Fibroblast of lung (primary cell): ENCODE data around the gene ERI3. TPM values are rescaled to one million over a fixed set of nuclear protein-coding genes. Genes with fewer than 3 reads are reported as not detected.

Experiments used
- DNase-seq, 2 donors: peaks; one replicate each; pipeline versions ENCODE4 v3.0.0 to v3.0.0-alpha.2; 2010; ENCODE audit warnings: low read depth in 2 of 2
- H2AFZ ChIP-seq: 2 replicates; pipeline ENCODE4 v1.5.1; 2012; ENCODE audit warnings: low read length, control low read depth, inconsistent platforms
- H3K27ac ChIP-seq: 2 replicates; pipeline ENCODE4 v1.5.1; 2011; ENCODE audit warnings: low read length, control low read depth; ENCODE audit not compliant: insufficient read depth
- H3K27me3 ChIP-seq: 2 replicates; pipeline ENCODE4 v1.5.1; 2011; ENCODE audit warnings: mild to moderate bottlenecking, low read length; ENCODE audit not compliant: control insufficient read depth, insufficient read depth
- H3K36me3 ChIP-seq: 2 replicates; pipeline ENCODE4 v1.5.1; 2011; ENCODE audit warnings: low read length; ENCODE audit not compliant: control insufficient read depth, insufficient read depth
- H3K4me1 ChIP-seq: 2 replicates; pipeline ENCODE4 v1.5.1; 2011; ENCODE audit warnings: low read length; ENCODE audit not compliant: control insufficient read depth, insufficient read depth; ENCODE audit errors: extremely low read depth
- H3K4me2 ChIP-seq: 2 replicates; pipeline ENCODE4 v1.5.1; 2011; ENCODE audit warnings: low read length, control low read depth; ENCODE audit not compliant: insufficient read depth; ENCODE audit errors: extremely low read depth
- H3K4me3 ChIP-seq, 4 experiments: fragments of 200-600 bp in 1 of 4; sonication (generic) in 1 of 4; replicated peaks in 1 of 4; 2 replicates each; pipeline ENCODE4 v1.5.1; 2011 to 2016; ENCODE audit warnings: low read length in 4 of 4, low read depth in 3 of 4, mild to moderate bottlenecking in 3 of 4, control low read depth in 2 of 4, inconsistent platforms in 1 of 4, mixed read lengths in 1 of 4; ENCODE audit not compliant: insufficient read depth in 1 of 4; ENCODE audit errors: control extremely low read depth in 1 of 4
- H3K79me2 ChIP-seq: 2 replicates; pipeline ENCODE4 v1.5.1; 2012; ENCODE audit warnings: mild to moderate bottlenecking, low read length, inconsistent platforms; ENCODE audit not compliant: control insufficient read depth, insufficient read depth
- H3K9ac ChIP-seq: 2 replicates; pipeline ENCODE4 v1.5.1; 2011; ENCODE audit warnings: mild to moderate bottlenecking, low read length, control low read depth; ENCODE audit not compliant: insufficient read depth
- H3K9me3 ChIP-seq: 2 replicates; pipeline ENCODE4 v1.5.1; 2012; ENCODE audit warnings: low read depth, low read length; ENCODE audit not compliant: control insufficient read depth, insufficient read depth
- H4K20me1 ChIP-seq: 2 replicates; pipeline ENCODE4 v1.5.1; 2011; ENCODE audit warnings: low read length; ENCODE audit not compliant: control insufficient read depth, insufficient read depth; ENCODE audit errors: extremely low read depth
- EZH2 ChIP-seq: IDR thresholded peaks from 2 replicates; pipeline ENCODE4 v1.5.1; 2012; ENCODE audit warnings: low read length, control low read depth, mild to moderate bottlenecking; ENCODE audit errors: missing control alignments
- polyA plus RNA-seq, 2 donors: library from polyadenylated mRNA; depleted of rRNA in 1 of 2; stranded (reverse) in 1 of 2; unstranded in 1 of 2; fragments of >200 nt; gene quantifications; 2 replicates each; pipeline ENCODE4 v1.2.1, GENCODE V29; 2011 to 2012; ENCODE audit warnings: missing spikeins in 1 of 2
- total RNA-seq: library from RNA; depleted of rRNA; stranded (reverse); fragments of >200 nt; gene quantifications from 2 replicates; pipeline ENCODE4 v1.2.1, GENCODE V29; 2014
- TF ChIP-seq, protein P1 (sequence below), 2 donors: IDR thresholded peaks in 1 of 2; conservative IDR thresholded peaks in 1 of 2; 1 replicate in 1 of 2; 2 replicates in 1 of 2; pipeline ENCODE4 v1.5.1; 2011 to 2012; ENCODE audit warnings: low read length in 2 of 2, control low read depth in 1 of 2, inconsistent platforms in 1 of 2, low read depth in 1 of 2, mild to moderate bottlenecking in 1 of 2

Gene ERI3
- total and polyA plus RNA-seq, 2 donors (not counting 1 experiment from before 2014, with no cell fraction given): 43.4 to 44.9 TPM

DNA sequence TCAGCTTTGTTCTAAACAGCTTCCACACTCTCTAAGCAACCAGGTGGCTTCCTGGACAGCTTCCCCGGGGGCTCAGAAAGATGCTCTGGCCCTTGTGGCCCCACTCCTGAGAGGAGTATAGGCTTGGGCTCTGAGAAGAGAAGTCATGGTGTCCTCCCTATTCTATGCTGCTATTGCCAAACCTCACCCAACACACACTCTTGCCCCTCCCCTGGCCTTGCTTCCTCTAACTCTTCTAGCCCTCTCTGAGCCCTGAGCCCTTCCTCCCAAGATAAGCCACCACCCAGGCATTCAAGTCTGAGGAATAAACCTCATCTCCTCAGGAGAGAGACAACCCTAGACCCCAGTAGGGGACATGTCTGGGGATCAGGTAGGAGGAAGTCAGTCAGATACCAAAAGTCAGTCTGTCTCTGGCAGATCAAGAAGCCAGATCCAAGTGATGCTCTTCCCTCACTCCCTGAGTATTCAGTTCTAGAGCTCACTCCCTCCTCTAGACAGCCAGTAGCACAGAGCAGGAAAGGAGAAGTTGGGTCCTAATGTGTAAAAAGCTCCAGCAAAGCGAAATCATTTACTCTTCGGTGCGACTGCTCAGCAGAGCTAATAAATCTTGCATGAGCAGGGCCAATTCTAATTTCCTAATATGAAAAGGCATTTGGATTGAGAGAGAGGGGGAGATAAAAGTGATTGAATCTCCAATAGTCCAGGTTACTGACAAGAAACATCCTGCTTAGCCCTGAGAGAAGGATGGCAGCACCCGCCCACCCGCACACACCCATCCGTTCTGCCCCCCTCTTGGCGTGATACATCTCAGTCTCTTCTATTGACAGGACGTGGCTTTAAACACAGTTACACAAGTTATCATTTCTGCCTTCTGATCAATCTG lies 91.2 kb downstream of the ERI3 start:
- Histone ChIP-seq H3K36me3 (no peaks in the 10 kb centered on the region), H4K20me1 (no peaks in the 10 kb centered on the region), H3K9me3 (no peaks in the 10 kb centered on the region), H2AFZ (no peak overlapping the region), H3K79me2 (no peaks in the 10 kb centered on the region), H3K27ac (no peak overlapping the region), H3K9ac (no peak overlapping the region), H3K4me2 (no peak overlapping the region), H3K27me3 (no peaks in the 10 kb centered on the region), H3K4me3 (no peak overlapping the region), H3K4me1 (no peaks in the 10 kb centered on the region)
- DNase-seq: no peak
- TF ChIP-seq, protein P1, sequence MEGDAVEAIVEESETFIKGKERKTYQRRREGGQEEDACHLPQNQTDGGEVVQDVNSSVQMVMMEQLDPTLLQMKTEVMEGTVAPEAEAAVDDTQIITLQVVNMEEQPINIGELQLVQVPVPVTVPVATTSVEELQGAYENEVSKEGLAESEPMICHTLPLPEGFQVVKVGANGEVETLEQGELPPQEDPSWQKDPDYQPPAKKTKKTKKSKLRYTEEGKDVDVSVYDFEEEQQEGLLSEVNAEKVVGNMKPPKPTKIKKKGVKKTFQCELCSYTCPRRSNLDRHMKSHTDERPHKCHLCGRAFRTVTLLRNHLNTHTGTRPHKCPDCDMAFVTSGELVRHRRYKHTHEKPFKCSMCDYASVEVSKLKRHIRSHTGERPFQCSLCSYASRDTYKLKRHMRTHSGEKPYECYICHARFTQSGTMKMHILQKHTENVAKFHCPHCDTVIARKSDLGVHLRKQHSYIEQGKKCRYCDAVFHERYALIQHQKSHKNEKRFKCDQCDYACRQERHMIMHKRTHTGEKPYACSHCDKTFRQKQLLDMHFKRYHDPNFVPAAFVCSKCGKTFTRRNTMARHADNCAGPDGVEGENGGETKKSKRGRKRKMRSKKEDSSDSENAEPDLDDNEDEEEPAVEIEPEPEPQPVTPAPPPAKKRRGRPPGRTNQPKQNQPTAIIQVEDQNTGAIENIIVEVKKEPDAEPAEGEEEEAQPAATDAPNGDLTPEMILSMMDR (conservative IDR thresholded peaks at IDR 0.05 in 1 of 2, IDR thresholded peaks at IDR 0.05 in 1 of 2; ENCODE audit: low read depth in 1 of 2, low read length in 2 of 2): no peak
- no peak for TF ChIP-seq EZH2

DNA sequence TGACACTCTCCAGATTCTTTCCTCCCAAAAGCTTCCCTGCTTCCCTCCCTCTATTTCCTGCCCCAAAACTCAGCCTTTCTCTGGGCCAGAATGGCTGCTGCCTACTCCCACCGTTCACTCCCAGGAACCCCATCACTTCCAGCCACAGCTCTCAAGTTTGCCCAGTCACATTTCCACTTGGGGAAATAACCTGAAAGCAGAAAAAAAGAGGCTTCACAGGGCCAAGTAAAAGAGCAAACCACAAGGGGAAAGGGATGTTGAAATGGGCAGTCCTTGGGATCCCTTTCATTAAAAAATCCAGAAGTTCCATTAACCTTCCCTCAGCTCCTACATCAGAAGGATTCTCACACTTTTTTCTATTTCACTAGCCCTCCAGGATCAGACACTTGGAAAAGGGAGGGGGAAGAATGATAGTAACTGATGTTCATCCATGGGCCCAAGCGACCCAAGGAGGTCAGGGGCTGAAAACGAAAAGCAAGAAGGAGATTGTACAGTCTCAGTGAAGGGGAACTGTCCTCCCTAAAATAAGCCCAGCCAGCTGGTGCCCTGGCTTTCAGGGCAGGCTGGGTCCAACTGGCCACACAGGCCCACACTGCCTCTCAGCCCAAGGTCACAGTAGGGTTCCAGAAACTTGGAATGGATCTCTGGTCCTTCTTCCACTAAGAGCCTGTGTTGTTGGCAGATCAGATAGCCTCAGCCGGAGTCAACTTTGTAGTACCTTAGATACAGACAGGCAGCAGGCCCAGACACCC lies 92.1 kb downstream of the ERI3 start:
- Histone ChIP-seq H3K4me3 (no peak overlapping the region), H3K27me3 (no peaks in the 10 kb centered on the region), H3K9me3 (no peaks in the 10 kb centered on the region), H3K36me3 (no peaks in the 10 kb centered on the region), H3K4me2 (no peak overlapping the region), H3K79me2 (no peaks in the 10 kb centered on the region), H3K4me1 (no peaks in the 10 kb centered on the region), H3K27ac (no peak overlapping the region), H2AFZ (no peak overlapping the region), H4K20me1 (no peaks in the 10 kb centered on the region), H3K9ac (no peak overlapping the region)
- TF ChIP-seq, protein P1 (conservative IDR thresholded peaks at IDR 0.05 in 1 of 2, IDR thresholded peaks at IDR 0.05 in 1 of 2; ENCODE audit: low read depth in 1 of 2, low read length in 2 of 2): no peak
- no peak for TF ChIP-seq EZH2
- no peak for DNase-seq

DNA sequence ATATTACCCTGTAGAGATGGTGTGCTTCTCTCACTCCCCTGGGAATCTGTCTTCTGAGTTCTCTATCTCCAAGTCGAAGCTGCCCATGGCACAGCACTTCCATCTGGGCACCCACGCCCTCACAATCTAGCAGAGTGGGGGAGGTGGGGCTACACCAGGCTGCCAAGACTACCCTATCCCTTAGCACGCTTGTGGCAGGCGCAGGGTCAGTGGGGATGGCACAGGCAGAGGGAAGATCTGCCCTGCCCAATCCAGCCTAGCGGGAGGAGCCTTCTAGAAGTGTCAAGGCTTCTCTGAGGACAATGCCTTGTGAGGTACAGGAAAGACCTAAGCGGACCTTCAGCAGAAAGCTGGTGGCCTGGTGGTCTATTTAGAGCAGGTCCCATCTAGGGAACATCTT lies 92.6 kb downstream of the ERI3 start:
- Histone ChIP-seq H3K4me2 (no peak overlapping the region), H3K9me3 (no peaks in the 10 kb centered on the region), H3K36me3 (no peaks in the 10 kb centered on the region), H4K20me1 (no peaks in the 10 kb centered on the region), H2AFZ (no peak overlapping the region), H3K27ac (no peak overlapping the region), H3K79me2 (no peaks in the 10 kb centered on the region), H3K4me1 (no peaks in the 10 kb centered on the region), H3K27me3 (no peaks in the 10 kb centered on the region), H3K4me3 (no peak overlapping the region), H3K9ac (no peak overlapping the region)
- no peak for TF ChIP-seq EZH2
- TF ChIP-seq, protein P1 (conservative IDR thresholded peaks at IDR 0.05 in 1 of 2, IDR thresholded peaks at IDR 0.05 in 1 of 2; ENCODE audit: low read depth in 1 of 2, low read length in 2 of 2): no peak
- DNase-seq: no peak
